Neural progenitor cell (in vitro differentiated cells): ENCODE measurements around the gene PPARA.

Experiments used
- CTCF ChIP-seq: fragments of 200-600 bp; sonication (generic); IDR thresholded peaks from 2 replicates; pipeline ENCODE4 v1.5.1; 2017; ENCODE audit warnings: antibody characterized with exemption, mild to moderate bottlenecking
- EZH2 ChIP-seq: fragments of 200-600 bp; sonication (generic); IDR thresholded peaks from 2 replicates; pipeline ENCODE4 v1.6.1; 2017; ENCODE audit warnings: antibody characterized with exemption, mild to moderate bottlenecking, moderate library complexity
- EZH2phosphoT487 ChIP-seq: fragments of 200-600 bp; sonication (generic); IDR thresholded peaks from 2 replicates; pipeline ENCODE4 v1.6.1; 2017; ENCODE audit warnings: antibody characterized with exemption

DNA sequence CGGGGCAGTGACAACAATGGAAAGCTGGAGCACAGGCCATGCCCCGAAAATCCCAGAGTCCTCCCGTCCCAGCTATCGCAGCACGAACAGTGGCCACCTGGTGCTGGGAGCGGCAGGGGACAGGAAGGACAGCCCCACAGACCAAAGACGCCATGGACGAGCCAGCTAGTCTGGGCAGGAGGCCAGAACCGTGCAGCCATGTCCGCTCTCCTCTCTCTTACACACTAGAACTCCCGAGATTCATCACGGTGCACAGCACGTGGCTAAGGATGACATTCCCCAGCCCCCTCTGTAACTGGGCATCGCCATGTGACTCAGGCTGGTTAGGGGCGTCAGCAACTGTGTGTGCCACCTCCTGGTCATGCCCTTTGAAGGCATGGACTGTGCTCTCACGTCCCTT is 95.2 kb downstream of the PPARA start:
- no peak for TF ChIP-seq CTCF
- no peak for TF ChIP-seq EZH2phosphoT487
- no peak for TF ChIP-seq EZH2
